GM21723 (cell line): ENCODE results near the gene SYT15B.
"Not testable (repeated sequence)": the region's sequence is repeated elsewhere in the genome, so short reads cannot be mapped to it uniquely, and the experiment has no call there.

ENCODE experiments used
- ATAC-seq: cut with Tn5 transposase; IDR thresholded peaks from one replicate; pipeline ENCODE4 v1.9.1; 2021; ENCODE audit warnings: mild to moderate bottlenecking, moderate library complexity; ENCODE audit not compliant: unreplicated experiment

Gene SYT15B

DNA sequence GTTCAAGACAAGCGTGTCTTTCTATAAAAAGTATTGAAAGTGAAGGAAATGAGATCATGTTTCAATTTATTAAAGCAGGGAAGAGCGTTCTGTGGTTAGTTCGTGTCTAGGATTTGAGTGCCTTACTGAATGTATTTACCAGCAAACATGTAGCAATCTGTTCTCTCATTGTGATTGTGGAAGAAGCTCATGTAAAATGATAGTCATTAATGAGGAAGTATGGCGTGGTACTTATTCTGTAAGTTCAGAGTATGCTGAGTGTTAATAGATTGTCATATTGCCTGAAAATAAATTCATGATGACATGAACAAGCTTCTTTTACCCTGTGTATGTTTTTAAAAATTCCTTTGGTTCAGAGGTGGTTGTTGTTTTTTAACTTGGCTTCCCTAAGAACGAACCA, 32.5 kb downstream of the SYT15B start:
- ATAC-seq, result not testable (repeated sequence)

DNA sequence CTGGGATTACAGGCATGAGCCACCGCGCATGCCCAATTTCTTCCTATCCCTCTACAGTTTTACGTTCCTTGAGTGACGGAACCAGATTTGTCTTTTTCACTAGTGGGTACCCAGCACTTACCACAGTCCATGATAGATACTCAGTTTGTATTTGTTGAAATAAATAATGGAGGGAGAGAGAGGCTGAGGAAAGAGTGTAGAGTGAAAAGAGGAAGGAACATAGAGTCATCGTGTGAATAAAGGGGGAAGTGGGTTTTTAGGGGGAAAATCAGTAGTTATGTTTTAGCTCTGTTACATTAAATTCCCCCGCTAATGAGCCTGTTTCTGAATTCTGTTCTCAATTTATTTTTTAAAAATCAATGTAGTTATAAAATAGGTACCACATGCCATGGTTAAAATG, 37.7 kb downstream of the SYT15B start:
- not testable (repeated sequence) for ATAC-seq

DNA sequence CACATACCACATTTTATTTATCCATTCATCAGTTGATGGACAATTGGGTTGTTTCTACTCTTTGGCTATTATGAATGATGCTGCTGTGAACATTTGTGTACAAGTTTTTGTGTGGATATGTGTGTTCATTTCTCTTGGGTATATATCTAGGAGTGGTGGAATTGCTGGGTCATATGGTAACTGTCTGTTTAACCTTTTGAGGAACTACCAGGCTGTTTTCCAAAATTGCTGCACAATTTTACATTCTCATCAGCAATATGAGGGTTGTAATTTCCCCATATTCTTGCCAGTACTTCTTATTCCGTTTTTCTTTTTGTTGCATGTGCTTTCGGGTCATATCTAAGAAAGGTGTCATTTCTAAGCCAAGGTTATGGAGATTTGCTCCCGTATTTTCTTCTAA, 38.3 kb downstream of the SYT15B start:
- ATAC-seq, result not testable (repeated sequence)

DNA sequence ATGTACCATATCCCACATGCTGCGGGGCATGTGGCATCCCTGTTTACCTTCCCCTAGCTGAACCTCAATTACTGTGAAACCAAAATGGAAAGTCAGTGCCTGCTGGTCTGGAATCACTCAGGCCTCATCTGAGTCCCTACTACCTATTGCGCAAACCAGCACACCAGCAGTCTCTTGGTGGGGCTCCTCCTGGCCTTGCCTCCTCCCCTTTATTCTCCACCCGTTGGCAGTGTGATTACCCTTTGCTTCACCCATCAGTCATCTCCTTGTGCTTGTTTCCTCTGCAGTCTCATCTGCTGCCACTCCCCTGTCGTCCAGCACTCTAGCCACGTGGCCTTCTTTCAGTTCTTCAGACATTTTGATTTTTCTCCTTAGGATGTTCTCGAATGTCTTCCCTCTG, 39.3 kb downstream of the SYT15B start:
- ATAC-seq, result not testable (repeated sequence)

GRCh38 chr10:47723362-47723761, 40.0 kb downstream of the SYT15B start:
- not testable (repeated sequence) for ATAC-seq

- ATAC-seq, result not testable (repeated sequence)
Measured at GRCh38 chr10:47717011-47717769, 46.2 kb downstream of the SYT15B start.
